ENCODE measurements around the gene MEST.
"Not testable (repeated sequence)": the region's sequence is repeated elsewhere in the genome, so short reads cannot be mapped to it uniquely, and the experiment has no call there.

MEST gene

DNA sequence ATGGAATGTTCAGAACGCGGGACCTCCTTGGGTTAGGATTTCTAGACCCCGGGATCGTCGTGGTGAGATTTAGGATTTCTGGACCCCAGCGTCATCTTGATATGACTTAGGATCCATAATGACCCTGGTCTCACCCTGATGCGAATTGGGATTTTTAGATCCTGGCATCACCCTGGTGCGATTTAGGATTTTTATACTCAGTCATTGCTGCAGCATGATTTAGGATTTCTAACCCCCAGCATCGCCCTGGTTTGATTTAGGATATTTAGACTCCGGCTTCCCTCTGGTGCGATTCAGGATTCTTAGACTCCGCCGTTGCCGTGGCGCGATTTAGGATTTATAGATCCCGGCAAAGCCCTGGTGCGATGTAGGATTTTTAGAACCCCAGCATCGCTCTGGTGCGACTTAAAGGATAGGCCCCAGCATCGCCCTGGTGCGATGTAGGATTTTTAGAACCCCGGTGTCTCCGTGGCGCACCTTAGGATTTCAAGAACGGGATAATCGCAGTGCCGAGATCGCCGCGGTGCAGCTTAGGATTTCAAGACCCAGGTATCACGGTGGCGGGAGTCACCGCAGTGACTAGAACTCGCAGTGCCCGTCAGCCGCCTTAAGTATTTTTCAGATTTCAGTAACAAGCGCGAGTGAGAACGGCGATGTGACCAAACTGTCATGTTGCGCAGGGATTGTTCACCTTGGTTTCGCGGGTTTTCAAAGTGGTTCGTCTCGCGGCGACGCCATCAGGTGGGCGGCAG is 814 bp downstream of the MEST start:
- Histone ChIP-seq H3K4me3 (ENCODE audit: low read length) (peak overlapping the region; percentile 38; the same call in 1 of the 2 replicates), H3K4me1 (ENCODE audit: control insufficient read depth, insufficient read depth, low read length) (peaks cover 1% of the 10 kb centered on the region; the same call in 1 of the 2 replicates), H3K36me3 (ENCODE audit: control insufficient read depth, insufficient read depth, low read length) (no peaks in the 10 kb centered on the region; the same call in 1 of the 2 replicates), H3K27ac (ENCODE audit: low read length) (no peak overlapping the region), H3K27me3 (ENCODE audit: control insufficient read depth, insufficient read depth, low read length) (no peaks in the 10 kb centered on the region; the same call in 1 of the 2 replicates), H3K9me3 (ENCODE audit: control insufficient read depth, insufficient read depth, low read length) (no peaks in the 10 kb centered on the region)
- DNase-seq (ENCODE audit: low read depth, low spot score): no peak
- no CpG with 5 or more reads among the region's 50 CpGs for WGBS (ENCODE audit: insufficient coverage, insufficient read length)

- peak overlapping the region; percentile 38; the same call in 1 of the 2 replicates for H3K4me3 ChIP-seq (ENCODE audit: low read length)
- WGBS (ENCODE audit: insufficient coverage, insufficient read length): 100% methylated on average over 1 of the region's 13 CpGs
- H3K27me3 ChIP-seq (ENCODE audit: control insufficient read depth, insufficient read depth, low read length): no peaks in the 10 kb centered on the region; the same call in 1 of the 2 replicates
- no peaks in the 10 kb centered on the region for H3K9me3 ChIP-seq (ENCODE audit: control insufficient read depth, insufficient read depth, low read length)
- no peak overlapping the region for H3K27ac ChIP-seq (ENCODE audit: low read length)
- peaks cover 2% of the 10 kb centered on the region; the same call in 1 of the 2 replicates for H3K36me3 ChIP-seq (ENCODE audit: control insufficient read depth, insufficient read depth, low read length)
- peaks cover 1% of the 10 kb centered on the region; the same call in 1 of the 2 replicates for H3K4me1 ChIP-seq (ENCODE audit: control insufficient read depth, insufficient read depth, low read length)
- no peak for DNase-seq (ENCODE audit: low read depth, low spot score)
These were observed 1.5 kb downstream of the MEST start for GRCh38 chr7:130493275-130493873.

- H3K36me3 ChIP-seq (ENCODE audit: control insufficient read depth, insufficient read depth, low read length): peaks cover 2% of the 10 kb centered on the region; the same call in 1 of the 2 replicates
- no peak overlapping the region for H3K27ac ChIP-seq (ENCODE audit: low read length)
- no peak for DNase-seq (ENCODE audit: low read depth, low spot score)
- H3K4me3 ChIP-seq (ENCODE audit: low read length): no peak overlapping the region
- no CpG with 5 or more reads among the region's 2 CpGs for WGBS (ENCODE audit: insufficient coverage, insufficient read length)
- no peaks in the 10 kb centered on the region for H3K9me3 ChIP-seq (ENCODE audit: control insufficient read depth, insufficient read depth, low read length)
- no peaks in the 10 kb centered on the region; the same call in 1 of the 2 replicates for H3K27me3 ChIP-seq (ENCODE audit: control insufficient read depth, insufficient read depth, low read length)
- H3K4me1 ChIP-seq (ENCODE audit: control insufficient read depth, insufficient read depth, low read length): no peaks in the 10 kb centered on the region
These were observed 2.6 kb downstream of the MEST start for GRCh38 chr7:130494431-130494858.

DNA sequence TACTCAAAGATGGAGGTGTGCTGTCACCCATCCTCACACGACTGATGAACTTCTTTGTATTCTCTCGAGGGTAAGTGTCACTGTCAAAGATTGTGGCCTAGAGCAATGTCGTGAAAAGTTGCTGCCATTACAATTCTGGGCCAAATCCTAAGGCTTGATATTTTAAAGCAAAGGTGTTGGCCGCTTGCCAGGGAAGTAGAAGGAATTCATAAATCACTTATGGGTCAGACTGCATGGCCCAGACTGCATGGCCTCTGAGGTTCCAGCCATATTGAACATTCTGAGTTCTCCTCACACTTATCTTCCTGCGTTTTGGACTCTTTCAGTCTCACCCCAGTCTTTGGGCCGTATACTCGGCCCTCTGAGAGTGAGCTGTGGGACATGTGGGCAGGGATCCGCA is 8.6 kb downstream of the MEST start:
- Histone ChIP-seq H3K27me3 (ENCODE audit: control insufficient read depth, insufficient read depth, low read length) (no peaks in the 10 kb centered on the region), H3K27ac (ENCODE audit: low read length) (no peak overlapping the region), H3K4me3 (ENCODE audit: low read length) (no peak overlapping the region), H3K9me3 (ENCODE audit: control insufficient read depth, insufficient read depth, low read length) (no peaks in the 10 kb centered on the region), H3K36me3 (ENCODE audit: control insufficient read depth, insufficient read depth, low read length) (peaks cover 19% of the 10 kb centered on the region; the same call in 1 of the 2 replicates), H3K4me1 (ENCODE audit: control insufficient read depth, insufficient read depth, low read length) (no peaks in the 10 kb centered on the region)
- no CpG with 5 or more reads among the region's 8 CpGs for whole genome bisulfite sequencing (ENCODE audit: insufficient coverage, insufficient read length)
- DNase-seq (ENCODE audit: low read depth, low spot score): no peak

GRCh38 chr7:130500910-130501309 is 9.0 kb downstream of the MEST start:
- Histone ChIP-seq H3K9me3 (ENCODE audit: control insufficient read depth, insufficient read depth, low read length) (no peaks in the 10 kb centered on the region), H3K4me3 (ENCODE audit: low read length) (no peak overlapping the region), H3K4me1 (ENCODE audit: control insufficient read depth, insufficient read depth, low read length) (no peaks in the 10 kb centered on the region), H3K27me3 (ENCODE audit: control insufficient read depth, insufficient read depth, low read length) (no peaks in the 10 kb centered on the region), H3K36me3 (ENCODE audit: control insufficient read depth, insufficient read depth, low read length) (peaks cover 19% of the 10 kb centered on the region; the same call in 1 of the 2 replicates), H3K27ac (ENCODE audit: low read length) (no peak overlapping the region)
- no peak for DNase-seq (ENCODE audit: low read depth, low spot score)
- no CpG with 5 or more reads among the region's 2 CpGs for WGBS (ENCODE audit: insufficient coverage, insufficient read length)

DNA sequence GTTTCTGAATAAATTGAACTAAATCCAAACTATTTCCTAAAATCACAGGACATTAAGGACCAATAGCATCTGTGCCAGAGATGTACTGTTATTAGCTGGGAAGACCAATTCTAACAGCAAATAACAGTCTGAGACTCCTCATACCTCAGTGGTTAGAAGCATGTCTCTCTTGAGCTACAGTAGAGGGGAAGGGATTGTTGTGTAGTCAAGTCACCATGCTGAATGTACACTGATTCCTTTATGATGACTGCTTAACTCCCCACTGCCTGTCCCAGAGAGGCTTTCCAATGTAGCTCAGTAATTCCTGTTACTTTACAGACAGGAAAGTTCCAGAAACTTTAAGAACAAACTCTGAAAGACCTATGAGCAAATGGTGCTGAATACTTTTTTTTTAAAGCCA is 13.9 kb downstream of the MEST start:
- no peak for DNase-seq (ENCODE audit: low read depth, low spot score)
- Histone ChIP-seq H3K4me1 (ENCODE audit: control insufficient read depth, insufficient read depth, low read length) (no peaks in the 10 kb centered on the region), H3K9me3 (ENCODE audit: control insufficient read depth, insufficient read depth, low read length) (no peaks in the 10 kb centered on the region), H3K27ac (ENCODE audit: low read length) (no peak overlapping the region), H3K4me3 (ENCODE audit: low read length) (no peak overlapping the region), H3K27me3 (ENCODE audit: control insufficient read depth, insufficient read depth, low read length) (no peaks in the 10 kb centered on the region), H3K36me3 (ENCODE audit: control insufficient read depth, insufficient read depth, low read length) (peaks cover 19% of the 10 kb centered on the region; the same call in 1 of the 2 replicates)

DNA sequence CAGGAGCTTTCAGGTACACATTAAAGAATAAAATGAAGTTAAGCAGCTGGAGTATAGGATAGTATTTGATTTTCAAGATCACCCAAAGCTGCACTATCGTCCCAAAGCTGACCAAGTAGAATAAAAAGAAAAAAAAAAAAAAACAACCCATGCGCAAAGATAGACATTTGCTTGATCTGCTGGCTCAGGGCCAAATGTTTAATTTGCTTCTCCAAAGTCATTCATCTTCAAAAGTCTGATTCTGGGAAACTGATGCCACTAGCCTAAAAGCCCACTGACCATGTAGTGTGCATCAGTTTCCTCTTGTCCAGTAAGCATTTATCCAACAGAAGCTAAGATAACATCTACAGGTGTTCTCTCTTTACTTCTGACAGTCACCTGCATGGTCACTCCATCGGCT is 14.5 kb downstream of the MEST start:
- Histone ChIP-seq H3K27ac (ENCODE audit: low read length) (no peak overlapping the region), H3K4me1 (ENCODE audit: control insufficient read depth, insufficient read depth, low read length) (no peaks in the 10 kb centered on the region), H3K4me3 (ENCODE audit: low read length) (no peak overlapping the region), H3K9me3 (ENCODE audit: control insufficient read depth, insufficient read depth, low read length) (no peaks in the 10 kb centered on the region), H3K36me3 (ENCODE audit: control insufficient read depth, insufficient read depth, low read length) (peaks cover 14% of the 10 kb centered on the region; the same call in 1 of the 2 replicates), H3K27me3 (ENCODE audit: control insufficient read depth, insufficient read depth, low read length) (no peaks in the 10 kb centered on the region)
- DNase-seq (ENCODE audit: low read depth, low spot score): no peak
- WGBS (ENCODE audit: insufficient coverage, insufficient read length): no CpG with 5 or more reads among the region's 3 CpGs

- not testable (repeated sequence) for H3K27me3 ChIP-seq (ENCODE audit: control insufficient read depth, insufficient read depth, low read length); H3K4me1 ChIP-seq (ENCODE audit: control insufficient read depth, insufficient read depth, low read length); DNase-seq (ENCODE audit: low read depth, low spot score); H3K9me3 ChIP-seq (ENCODE audit: control insufficient read depth, insufficient read depth, low read length); H3K4me3 ChIP-seq (ENCODE audit: low read length); H3K36me3 ChIP-seq (ENCODE audit: control insufficient read depth, insufficient read depth, low read length); H3K27ac ChIP-seq (ENCODE audit: low read length)
- no CpG with 5 or more reads among the region's 3 CpGs for WGBS (ENCODE audit: insufficient coverage, insufficient read length)
These were observed 20.2 kb downstream of the MEST start for GRCh38 chr7:130512038-130512437.

- DNase-seq (ENCODE audit: low read depth, low spot score): no peak
- Histone ChIP-seq H3K9me3 (ENCODE audit: control insufficient read depth, insufficient read depth, low read length) (no peaks in the 10 kb centered on the region), H3K4me1 (ENCODE audit: control insufficient read depth, insufficient read depth, low read length) (no peaks in the 10 kb centered on the region), H3K4me3 (ENCODE audit: low read length) (no peak overlapping the region), H3K27ac (ENCODE audit: low read length) (no peak overlapping the region), H3K36me3 (ENCODE audit: control insufficient read depth, insufficient read depth, low read length) (peaks cover 3% of the 10 kb centered on the region; the same call in 1 of the 2 replicates), H3K27me3 (ENCODE audit: control insufficient read depth, insufficient read depth, low read length) (no peaks in the 10 kb centered on the region)
- no CpG with 5 or more reads among the region's 1 CpG for WGBS (ENCODE audit: insufficient coverage, insufficient read length)
These were observed 21.6 kb downstream of the MEST start for GRCh38 chr7:130513447-130513846.

GRCh38 chr7:130515315-130516040 is 23.6 kb downstream of the MEST start:
- WGBS (ENCODE audit: insufficient coverage, insufficient read length): no CpG with 5 or more reads among the region's 3 CpGs
- H3K27ac ChIP-seq (ENCODE audit: low read length): no peak overlapping the region
- H3K4me1 ChIP-seq (ENCODE audit: control insufficient read depth, insufficient read depth, low read length): no peaks in the 10 kb centered on the region

More at GRCh38 chr7:130515315-130516040, 23.6 kb downstream of the MEST start:
- Histone ChIP-seq H3K27me3 (ENCODE audit: control insufficient read depth, insufficient read depth, low read length) (no peaks in the 10 kb centered on the region), H3K4me3 (ENCODE audit: low read length) (no peak overlapping the region), H3K9me3 (ENCODE audit: control insufficient read depth, insufficient read depth, low read length) (no peaks in the 10 kb centered on the region), H3K36me3 (ENCODE audit: control insufficient read depth, insufficient read depth, low read length) (no peaks in the 10 kb centered on the region)
- no peak for DNase-seq (ENCODE audit: low read depth, low spot score)
